Lower leg skin (tissue), 3 donors: Measurements from ENCODE around the gene CHID1.

ENCODE experiments used
- CTCF ChIP-seq, 3 donors: fragments of 450-650 bp; IDR thresholded peaks; one replicate each; pipeline ENCODE4 v1.5.1; 2016; ENCODE audit warnings: antibody characterized with exemption in 3 of 3, mild to moderate bottlenecking in 3 of 3, moderate library complexity in 2 of 3
- POLR2A ChIP-seq, 2 donors: fragments of 450-650 bp; IDR thresholded peaks; one replicate each; pipeline ENCODE4 v1.6.1; 2016 to 2017; ENCODE audit warnings: antibody characterized with exemption in 2 of 2, mild to moderate bottlenecking in 1 of 2, moderate library complexity in 1 of 2

GRCh38 chr11:958101-958500 is 47.5 kb upstream of the CHID1 start:
- TF ChIP-seq POLR2A (IDR thresholded peaks at IDR 0.05), result no peak
- TF ChIP-seq CTCF (IDR thresholded peaks at IDR 0.05), result no peak
